Nephron (organoid): ENCODE data around the gene PCCB.

Experiments
- H3K27ac Mint-ChIP-seq, 3 experiments: 2 replicates each; pipeline ENCODE4 v1.8.0; 2020; ENCODE audit warnings: mixed read lengths in 3 of 3, mild to moderate bottlenecking in 2 of 3, moderate library complexity in 1 of 3
- H3K27me3 Mint-ChIP-seq: 2 replicates; pipeline ENCODE4 v1.8.0; 2021; ENCODE audit warnings: low read depth, mild to moderate bottlenecking, moderate library complexity, mixed read lengths
- H3K36me3 Mint-ChIP-seq: 2 replicates; pipeline ENCODE4 v1.8.0; 2020; ENCODE audit warnings: low read depth, mixed read lengths
- H3K4me1 Mint-ChIP-seq: 2 replicates; pipeline ENCODE4 v1.8.0; 2020; ENCODE audit warnings: mixed read lengths
- H3K4me3 Mint-ChIP-seq, 3 experiments: 2 replicates each; pipeline ENCODE4 v1.8.0; 2020; ENCODE audit warnings: mild to moderate bottlenecking in 3 of 3, mixed read lengths in 3 of 3, moderate library complexity in 2 of 3
- H3K9me3 Mint-ChIP-seq: 2 replicates; pipeline ENCODE4 v1.8.0; 2020; ENCODE audit warnings: mixed read lengths
- CTCF ChIP-seq, 3 experiments: fragments of 200-600 bp; sonication (generic); IDR thresholded peaks; one replicate each; pipeline ENCODE4 v1.5.0; 2021; ENCODE audit warnings: antibody characterized with exemption in 3 of 3; ENCODE audit not compliant: unreplicated experiment in 3 of 3

Gene PCCB

DNA sequence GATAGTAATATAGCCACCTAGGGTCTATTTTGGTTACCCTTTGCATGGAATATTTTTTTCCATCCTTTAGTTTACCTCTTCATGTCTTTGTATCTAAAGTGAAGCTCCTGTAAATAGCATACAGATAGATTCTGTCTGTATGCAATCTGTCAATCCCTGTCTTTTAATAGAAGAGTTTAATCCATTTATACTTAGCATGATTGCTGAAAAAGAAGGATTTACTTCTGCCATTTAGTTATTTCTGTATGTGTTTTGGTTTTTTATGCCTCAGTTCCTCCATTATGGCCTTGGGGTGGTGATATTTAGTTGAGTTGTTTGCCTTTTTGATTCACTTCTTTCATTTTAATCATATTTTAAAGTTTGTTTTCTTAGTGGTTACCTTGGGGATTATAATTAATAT is 29.0 kb downstream of the PCCB start:
- Mint-ChIP-seq H3K27me3 (no peaks in the 10 kb centered on the region), H3K27ac (no peak overlapping the region), H3K9me3 (peaks cover 51% of the 10 kb centered on the region), H3K4me3 (no peak overlapping the region), H3K36me3 (peaks cover 90% of the 10 kb centered on the region), H3K4me1 (peaks cover 20% of the 10 kb centered on the region)
- no peak for TF ChIP-seq CTCF (IDR thresholded peaks at IDR 0.05; ENCODE audit: unreplicated experiment in 3 of 3)

- Mint-ChIP-seq H3K27ac (no peak overlapping the region), H3K4me3 (no peak overlapping the region), H3K36me3 (peaks cover 90% of the 10 kb centered on the region), H3K27me3 (no peaks in the 10 kb centered on the region), H3K9me3 (peaks cover 44% of the 10 kb centered on the region), H3K4me1 (peaks cover 20% of the 10 kb centered on the region)
- TF ChIP-seq CTCF (IDR thresholded peaks at IDR 0.05; ENCODE audit: unreplicated experiment in 3 of 3): no peak
These were observed 30.8 kb downstream of the PCCB start for GRCh38 chr3:136280961-136281360.

GRCh38 chr3:136281966-136282520 is 31.9 kb downstream of the PCCB start:
- H3K4me3 Mint-ChIP-seq: no peak overlapping the region
- H3K27me3 Mint-ChIP-seq: no peaks in the 10 kb centered on the region
- no peak for TF ChIP-seq CTCF (IDR thresholded peaks at IDR 0.05; ENCODE audit: unreplicated experiment in 3 of 3)
- H3K36me3 Mint-ChIP-seq: peaks cover 91% of the 10 kb centered on the region
- peaks cover 44% of the 10 kb centered on the region for H3K9me3 Mint-ChIP-seq
- H3K27ac Mint-ChIP-seq: no peak overlapping the region
- H3K4me1 Mint-ChIP-seq: peaks cover 20% of the 10 kb centered on the region

DNA sequence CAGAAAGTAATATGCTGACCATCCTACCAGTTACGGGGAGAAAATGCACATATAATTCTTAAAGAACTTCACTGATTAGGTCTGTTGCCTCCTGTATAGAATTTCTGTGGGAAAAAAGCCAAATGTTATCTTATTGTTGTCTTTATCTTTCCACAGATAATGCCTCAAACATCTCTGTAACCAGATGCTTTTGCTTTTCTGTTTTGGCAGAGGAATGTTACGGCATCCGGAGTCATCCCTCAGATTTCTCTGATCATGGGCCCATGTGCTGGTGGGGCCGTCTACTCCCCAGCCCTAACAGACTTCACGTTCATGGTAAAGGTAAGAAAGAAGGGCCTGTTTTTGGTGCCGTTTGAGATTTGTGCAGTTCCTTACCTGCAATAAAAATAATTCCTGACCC is 33.5 kb downstream of the PCCB start:
- Mint-ChIP-seq H3K4me3 (no peak overlapping the region), H3K9me3 (peaks cover 36% of the 10 kb centered on the region)
- no peak for TF ChIP-seq CTCF (IDR thresholded peaks at IDR 0.05; ENCODE audit: unreplicated experiment in 3 of 3)

DNA sequence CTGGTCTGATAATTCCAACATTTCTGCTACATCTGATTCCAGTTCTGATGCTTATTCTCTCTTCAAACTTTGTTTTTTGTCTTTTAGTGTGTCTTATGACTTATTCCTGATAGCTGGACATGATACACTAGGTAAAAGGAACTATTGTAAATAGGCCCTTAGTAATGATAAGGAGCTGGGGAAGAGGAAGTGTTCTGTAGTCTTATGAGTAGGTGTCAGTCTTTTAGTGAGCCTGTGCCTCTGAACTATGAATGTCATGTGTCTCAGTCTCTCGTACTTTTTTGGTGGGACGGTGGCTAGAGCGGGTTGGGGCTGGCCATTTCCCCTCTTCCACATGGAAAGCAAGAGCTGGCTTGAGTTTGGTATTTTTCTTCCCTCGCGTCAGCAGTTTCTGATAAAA is 41.2 kb downstream of the PCCB start:
- H3K36me3 Mint-ChIP-seq: peaks cover 70% of the 10 kb centered on the region
- no peak overlapping the region for H3K4me3 Mint-ChIP-seq
- TF ChIP-seq CTCF (IDR thresholded peaks at IDR 0.05; ENCODE audit: unreplicated experiment in 3 of 3): no peak
- H3K27ac Mint-ChIP-seq: no peak overlapping the region
- H3K27me3 Mint-ChIP-seq: no peaks in the 10 kb centered on the region
- no peaks in the 10 kb centered on the region for H3K4me1 Mint-ChIP-seq
- peaks cover 8% of the 10 kb centered on the region for H3K9me3 Mint-ChIP-seq

More for the DNA sequence above, 33.5 kb downstream of the PCCB start:
- Mint-ChIP-seq H3K27me3 (no peaks in the 10 kb centered on the region), H3K27ac (peak overlapping the region in 1 of 3 experiments; percentile 25), H3K4me1 (peaks cover 20% of the 10 kb centered on the region), H3K36me3 (peaks cover 85% of the 10 kb centered on the region)

DNA sequence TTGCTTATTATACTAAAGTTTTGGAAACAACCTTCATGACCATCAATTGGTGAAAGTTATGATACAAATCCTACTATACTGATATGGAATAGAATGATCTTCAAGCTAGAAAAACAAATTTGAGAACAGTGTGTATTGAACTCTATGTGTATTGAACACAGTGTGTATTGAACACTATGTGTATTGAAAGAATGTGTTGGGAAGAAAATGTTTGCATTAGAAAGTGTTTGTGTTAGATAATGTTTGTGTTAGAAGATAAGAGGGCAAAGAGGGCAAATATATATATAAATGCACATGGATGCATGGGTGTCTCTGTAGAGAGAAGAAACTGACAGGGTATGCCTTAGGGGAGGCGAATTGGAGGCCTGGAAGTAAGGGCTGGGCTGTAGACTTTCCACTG is 42.4 kb downstream of the PCCB start:
- Mint-ChIP-seq H3K27ac (no peak overlapping the region), H3K9me3 (peaks cover 8% of the 10 kb centered on the region), H3K36me3 (peaks cover 70% of the 10 kb centered on the region), H3K4me1 (no peaks in the 10 kb centered on the region), H3K4me3 (no peak overlapping the region), H3K27me3 (no peaks in the 10 kb centered on the region)
- TF ChIP-seq CTCF (IDR thresholded peaks at IDR 0.05; ENCODE audit: unreplicated experiment in 3 of 3): no peak
